ENCODE measurements around the gene ATP6V0A4. TPM values are rescaled to one million over a fixed set of nuclear protein-coding genes. Genes with fewer than 3 reads are reported as not detected.

The ATP6V0A4 gene
- total and polyA plus RNA-seq, 2 donors (not counting 1 experiment from before 2014, with no cell fraction given), result not detected

- Histone ChIP-seq H3K79me2 (ENCODE audit: control insufficient read depth, insufficient read depth, low read length) (no peaks in the 10 kb centered on the region), H3K9ac (ENCODE audit: low read length) (no peak overlapping the region), H3K36me3 (replicated peaks in 1 of 2; ENCODE audit: control extremely low read depth in 1 of 2, control insufficient read depth in 1 of 2, extremely low read depth in 1 of 2, insufficient read depth in 2 of 2, low read length in 1 of 2) (no peaks in the 10 kb centered on the region), H4K20me1 (ENCODE audit: control insufficient read depth, insufficient read depth, low read length, poor library complexity, severe bottlenecking) (no peaks in the 10 kb centered on the region), H3K27me3 (replicated peaks in 1 of 4; ENCODE audit: control extremely low read depth in 1 of 4, control insufficient read depth in 3 of 4, insufficient read depth in 4 of 4, low read length in 3 of 4) (peaks cover 0 to 11% (median 7%) of the 10 kb centered on the region in 4 experiments), H3K4me3 (ENCODE audit: control extremely low read depth in 1 of 5, extremely low read depth in 1 of 5, insufficient read depth in 1 of 5, low read depth in 2 of 5, low read length in 4 of 5) (no peak overlapping the region), H3K9me3 (ENCODE audit: control extremely low read depth in 1 of 3, control insufficient read depth in 2 of 3, insufficient read depth in 1 of 3, low read length in 2 of 3) (peaks cover 0 to 9% (median 0%) of the 10 kb centered on the region in 3 donors), H3K4me1 (ENCODE audit: control insufficient read depth in 2 of 2, insufficient read depth in 2 of 2, low read length in 2 of 2) (peaks cover 0 to 5% of the 10 kb centered on the region in 2 donors), H3K27ac (ENCODE audit: low read length in 2 of 2) (no peak overlapping the region), H2AFZ (ENCODE audit: insufficient read depth, low read depth, low read length, poor library complexity, severe bottlenecking) (no peak overlapping the region), H3K4me2 (replicated peaks; ENCODE audit: low read depth, low read length, poor library complexity, severe bottlenecking) (no peak overlapping the region)
- CTCF ChIA-PET, result no interaction called here
- POLR2A ChIA-PET, result no interaction called here
- Mint-ChIP-seq H3K9me3 (ENCODE audit: insufficient read depth) (no peaks in the 10 kb centered on the region), H3K27ac (no peak overlapping the region), H3K27me3 (peaks cover 24% of the 10 kb centered on the region), H3K4me3 (no peak overlapping the region), H3K4me1 (peaks cover under 1% of the 10 kb centered on the region)
- ATAC-seq (ENCODE audit: low read depth) (no peak), DNase-seq (no peak)
- TF ChIP-seq EZH2 (IDR thresholded peaks at IDR 0.05; ENCODE audit: borderline replicate concordance, insufficient read depth, low read depth, low read length, poor library complexity, severe bottlenecking) (no peak), CTCF (IDR thresholded peaks at IDR 0.05) (no peak)
- intact Hi-C loops (cut with micrococcal nuclease), result no loop called here
- 82% methylated on average over 2 of the region's 3 CpGs for WGBS (ENCODE audit: insufficient coverage)
Observed at GRCh38 chr7:138668946-138669345, 129.1 kb downstream of the ATP6V0A4 start.

DNA sequence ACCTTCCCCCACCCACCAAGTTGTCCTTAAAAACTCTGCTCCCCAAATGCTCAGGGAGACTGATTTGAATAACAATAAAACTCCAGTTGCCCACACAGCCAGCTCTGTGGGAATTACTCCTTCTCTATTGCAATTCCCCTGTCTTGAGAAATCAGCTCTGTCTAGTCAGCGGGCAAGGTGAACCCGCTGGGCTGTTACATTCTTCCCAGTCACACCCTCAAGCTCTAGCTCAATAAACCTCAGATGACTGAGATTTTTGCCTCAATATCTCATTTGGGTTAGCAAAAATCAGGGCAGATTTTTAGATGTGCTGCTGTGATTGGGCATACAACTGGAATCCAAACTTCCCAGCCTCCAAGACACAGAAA lies 129.8 kb downstream of the ATP6V0A4 start:
- ChIA-PET POLR2A (no interaction called here), CTCF (no interaction called here)
- WGBS (ENCODE audit: insufficient coverage), result 100% methylated on average over 1 of the region's 2 CpGs
- Mint-ChIP-seq H3K27me3 (peaks cover 24% of the 10 kb centered on the region), H3K27ac (no peak overlapping the region), H3K4me3 (no peak overlapping the region), H3K4me1 (peaks cover 2% of the 10 kb centered on the region), H3K9me3 (ENCODE audit: insufficient read depth) (no peaks in the 10 kb centered on the region)
- Histone ChIP-seq H3K4me2 (replicated peaks; ENCODE audit: low read depth, low read length, poor library complexity, severe bottlenecking) (no peak overlapping the region), H3K27ac (ENCODE audit: low read length in 2 of 2) (no peak overlapping the region), H3K27me3 (replicated peaks in 1 of 4; ENCODE audit: control extremely low read depth in 1 of 4, control insufficient read depth in 3 of 4, insufficient read depth in 4 of 4, low read length in 3 of 4) (peaks cover 0 to 11% (median 7%) of the 10 kb centered on the region in 4 experiments), H3K4me3 (ENCODE audit: control extremely low read depth in 1 of 5, extremely low read depth in 1 of 5, insufficient read depth in 1 of 5, low read depth in 2 of 5, low read length in 4 of 5) (no peak overlapping the region), H3K9me3 (ENCODE audit: control extremely low read depth in 1 of 3, control insufficient read depth in 2 of 3, insufficient read depth in 1 of 3, low read length in 2 of 3) (peaks cover 0 to 9% (median 0%) of the 10 kb centered on the region in 3 donors), H3K79me2 (ENCODE audit: control insufficient read depth, insufficient read depth, low read length) (no peaks in the 10 kb centered on the region), H3K9ac (ENCODE audit: low read length) (no peak overlapping the region), H4K20me1 (ENCODE audit: control insufficient read depth, insufficient read depth, low read length, poor library complexity, severe bottlenecking) (no peaks in the 10 kb centered on the region), H2AFZ (ENCODE audit: insufficient read depth, low read depth, low read length, poor library complexity, severe bottlenecking) (no peak overlapping the region), H3K4me1 (ENCODE audit: control insufficient read depth in 2 of 2, insufficient read depth in 2 of 2, low read length in 2 of 2) (peaks cover 0 to 5% of the 10 kb centered on the region in 2 donors), H3K36me3 (replicated peaks in 1 of 2; ENCODE audit: control extremely low read depth in 1 of 2, control insufficient read depth in 1 of 2, extremely low read depth in 1 of 2, insufficient read depth in 2 of 2, low read length in 1 of 2) (no peaks in the 10 kb centered on the region)
- TF ChIP-seq CTCF (IDR thresholded peaks at IDR 0.05), result no peak
- DNase-seq, result no peak
- ATAC-seq (ENCODE audit: low read depth), result no peak
- intact Hi-C loops (cut with micrococcal nuclease), result no loop called here

Measured in B cell (primary cell).